Activated CD4-positive, alpha-beta T cell treated with anti-CD3 and anti-CD28 coated beads, Interleukin-2, amount 50 U/mL, for 16 hours (primary cell): ENCODE results near the gene DAPK1.
A peak's percentile ranks its signal among the peaks of the same experiment; 100 is the strongest.

Source experiments
- DNase-seq: peaks from one replicate; pipeline ENCODE4 v3.0.0-alpha.2; 2020

The DAPK1 gene

GRCh38 chr9:87519461-87519860, 21.8 kb downstream of the DAPK1 start:
- no peak for DNase-seq

GRCh38 chr9:87520172-87520683, 22.6 kb downstream of the DAPK1 start:
- no peak for DNase-seq

- DNase-seq: no peak
Observed at GRCh38 chr9:87521834-87522233, 24.2 kb downstream of the DAPK1 start.

GRCh38 chr9:87524061-87524460, 26.4 kb downstream of the DAPK1 start:
- no peak for DNase-seq

- no peak for DNase-seq
Observed at GRCh38 chr9:87525546-87526303, 28.1 kb downstream of the DAPK1 start.

GRCh38 chr9:87527211-87527916, 29.7 kb downstream of the DAPK1 start:
- DNase-seq: no peak

- no peak for DNase-seq
Observed at GRCh38 chr9:87528969-87529368, 31.3 kb downstream of the DAPK1 start.

GRCh38 chr9:87529671-87530070, 32.0 kb downstream of the DAPK1 start:
- DNase-seq: no peak

- DNase-seq: no peak
Observed at GRCh38 chr9:87530716-87531115, 33.0 kb downstream of the DAPK1 start.

- DNase-seq: no peak
Observed at GRCh38 chr9:87531370-87532295, 34.0 kb downstream of the DAPK1 start.

- no peak for DNase-seq
Observed at GRCh38 chr9:87533271-87533670, 35.6 kb downstream of the DAPK1 start.

- DNase-seq: no peak
Observed at GRCh38 chr9:87534036-87534435, 36.4 kb downstream of the DAPK1 start.

- DNase-seq: no peak
Observed at GRCh38 chr9:87534957-87535356, 37.3 kb downstream of the DAPK1 start.

- DNase-seq: peak; percentile 82
Observed at GRCh38 chr9:87535817-87536539, 38.3 kb downstream of the DAPK1 start.

GRCh38 chr9:87537625-87538024, 40.0 kb downstream of the DAPK1 start:
- no peak for DNase-seq

GRCh38 chr9:87540444-87541105, 42.9 kb downstream of the DAPK1 start:
- DNase-seq: no peak

GRCh38 chr9:87541663-87542062, 44.0 kb downstream of the DAPK1 start:
- no peak for DNase-seq

GRCh38 chr9:87542141-87542540, 44.5 kb downstream of the DAPK1 start:
- no peak for DNase-seq

GRCh38 chr9:87543251-87543650, 45.6 kb downstream of the DAPK1 start:
- no peak for DNase-seq

- no peak for DNase-seq
Observed at GRCh38 chr9:87545858-87546257, 48.2 kb downstream of the DAPK1 start.

GRCh38 chr9:87546704-87547103, 49.0 kb downstream of the DAPK1 start:
- DNase-seq: no peak

- no peak for DNase-seq
Observed at GRCh38 chr9:87547671-87548081, 50.0 kb downstream of the DAPK1 start.
